HEK293 (cell line): ENCODE data around the gene TMEM81.

ENCODE experiments used
- FEZF1 ChIP-seq: fragments of 450-650 bp; formaldehyde crosslinking; IDR thresholded peaks from 2 replicates; pipeline ENCODE4 v1.5.1; 2016; ENCODE audit warnings: missing biosample characterization, missing genetic modification characterization
- KLF10 ChIP-seq: fragments of 450-650 bp; IDR thresholded peaks from 2 replicates; pipeline ENCODE4 v1.5.1; 2018; ENCODE audit warnings: missing biosample characterization, mild to moderate bottlenecking, missing genetic modification characterization
- YY1 ChIP-seq: fragments of 450-650 bp; formaldehyde crosslinking; IDR thresholded peaks from 2 replicates; pipeline ENCODE4 v1.5.1; 2018; ENCODE audit warnings: missing biosample characterization, missing genetic modification characterization
- ZEB2 ChIP-seq: fragments of 450-650 bp; formaldehyde crosslinking; IDR thresholded peaks from 2 replicates; pipeline ENCODE4 v1.5.1; 2016; ENCODE audit warnings: missing biosample characterization, missing genetic modification characterization
- ZFP69B ChIP-seq: fragments of 450-650 bp; formaldehyde crosslinking; IDR thresholded peaks from 2 replicates; pipeline ENCODE4 v1.5.1; 2016; ENCODE audit warnings: missing biosample characterization, missing genetic modification characterization
- ZNF175 ChIP-seq: fragments of 450-650 bp; formaldehyde crosslinking; IDR thresholded peaks from 2 replicates; pipeline ENCODE4 v1.5.1; 2016; ENCODE audit warnings: missing biosample characterization, missing genetic modification characterization
- ZNF274 ChIP-seq, 2 experiments: fragments of 200-500 bp in 1 of 2; fragments of 450-650 bp in 1 of 2; sonication (Bioruptor generic) in 1 of 2; formaldehyde crosslinking in 1 of 2; IDR thresholded peaks; 2 replicates each; pipeline versions ENCODE4 v1.5.1 to v1.6.1; 2014 to 2016; ENCODE audit warnings: borderline replicate concordance in 1 of 2, inconsistent platforms in 1 of 2, low read length in 1 of 2, missing biosample characterization in 1 of 2, missing genetic modification characterization in 1 of 2
- ZNF510 ChIP-seq: fragments of 450-650 bp; formaldehyde crosslinking; IDR thresholded peaks from 2 replicates; pipeline ENCODE4 v1.5.1; 2018; ENCODE audit warnings: mild to moderate bottlenecking, missing genetic modification characterization, missing biosample characterization; ENCODE audit not compliant: insufficient replicate concordance
- ZNF660 ChIP-seq: fragments of 450-650 bp; IDR thresholded peaks from 2 replicates; pipeline ENCODE4 v1.5.1; 2018; ENCODE audit warnings: missing biosample characterization, mild to moderate bottlenecking, missing genetic modification characterization
- TF ChIP-seq, protein P1 (sequence below): fragments of 450-650 bp; formaldehyde crosslinking; IDR thresholded peaks from 2 replicates; pipeline ENCODE4 v1.5.1; 2016; ENCODE audit warnings: missing biosample characterization, missing genetic modification characterization
- TF ChIP-seq, protein P2 (sequence below): fragments of 450-650 bp; formaldehyde crosslinking; IDR thresholded peaks from 2 replicates; pipeline ENCODE4 v1.5.1; 2016; ENCODE audit warnings: missing biosample characterization, missing genetic modification characterization
- TF ChIP-seq, protein P3 (sequence below): fragments of 450-650 bp; formaldehyde crosslinking; IDR thresholded peaks from 2 replicates; pipeline ENCODE4 v1.5.1; 2016; ENCODE audit warnings: missing biosample characterization, missing genetic modification characterization, borderline replicate concordance

DNA sequence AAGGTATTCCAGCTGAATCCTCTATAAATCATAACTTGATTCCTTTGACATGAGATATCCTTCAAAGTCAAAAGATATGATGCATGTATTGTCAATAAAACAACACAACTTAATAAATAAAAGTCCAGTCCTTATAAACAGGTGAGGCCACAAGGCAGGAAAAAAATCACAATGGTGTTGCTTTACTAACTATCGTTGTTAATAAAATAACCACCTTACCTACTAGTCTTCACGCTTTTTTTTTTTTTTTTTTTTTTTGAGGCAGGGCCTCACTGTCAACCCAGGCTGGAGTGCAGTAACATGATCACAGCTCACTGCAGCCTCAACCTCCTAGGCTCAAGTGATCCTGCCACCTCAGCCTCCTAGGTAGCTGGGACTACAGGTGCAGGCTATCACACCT is at the start of gene TMEM81:
- TF ChIP-seq ZEB2 (tag by site-specific recombination): no peak
- no peak for TF ChIP-seq YY1 (tag by site-specific recombination)
- TF ChIP-seq, protein P1, sequence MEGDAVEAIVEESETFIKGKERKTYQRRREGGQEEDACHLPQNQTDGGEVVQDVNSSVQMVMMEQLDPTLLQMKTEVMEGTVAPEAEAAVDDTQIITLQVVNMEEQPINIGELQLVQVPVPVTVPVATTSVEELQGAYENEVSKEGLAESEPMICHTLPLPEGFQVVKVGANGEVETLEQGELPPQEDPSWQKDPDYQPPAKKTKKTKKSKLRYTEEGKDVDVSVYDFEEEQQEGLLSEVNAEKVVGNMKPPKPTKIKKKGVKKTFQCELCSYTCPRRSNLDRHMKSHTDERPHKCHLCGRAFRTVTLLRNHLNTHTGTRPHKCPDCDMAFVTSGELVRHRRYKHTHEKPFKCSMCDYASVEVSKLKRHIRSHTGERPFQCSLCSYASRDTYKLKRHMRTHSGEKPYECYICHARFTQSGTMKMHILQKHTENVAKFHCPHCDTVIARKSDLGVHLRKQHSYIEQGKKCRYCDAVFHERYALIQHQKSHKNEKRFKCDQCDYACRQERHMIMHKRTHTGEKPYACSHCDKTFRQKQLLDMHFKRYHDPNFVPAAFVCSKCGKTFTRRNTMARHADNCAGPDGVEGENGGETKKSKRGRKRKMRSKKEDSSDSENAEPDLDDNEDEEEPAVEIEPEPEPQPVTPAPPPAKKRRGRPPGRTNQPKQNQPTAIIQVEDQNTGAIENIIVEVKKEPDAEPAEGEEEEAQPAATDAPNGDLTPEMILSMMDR: no peak
- TF ChIP-seq KLF10 (tag by site-specific recombination): no peak
- TF ChIP-seq ZNF274 (IDR thresholded peaks at IDR 0.05; ENCODE audit: low read length): no peak
- TF ChIP-seq ZNF274 (tag by site-specific recombination; IDR thresholded peaks at IDR 0.05; ENCODE audit: borderline replicate concordance): no peak
- TF ChIP-seq ZNF175 (tag by site-specific recombination): no peak
- TF ChIP-seq, protein P2, sequence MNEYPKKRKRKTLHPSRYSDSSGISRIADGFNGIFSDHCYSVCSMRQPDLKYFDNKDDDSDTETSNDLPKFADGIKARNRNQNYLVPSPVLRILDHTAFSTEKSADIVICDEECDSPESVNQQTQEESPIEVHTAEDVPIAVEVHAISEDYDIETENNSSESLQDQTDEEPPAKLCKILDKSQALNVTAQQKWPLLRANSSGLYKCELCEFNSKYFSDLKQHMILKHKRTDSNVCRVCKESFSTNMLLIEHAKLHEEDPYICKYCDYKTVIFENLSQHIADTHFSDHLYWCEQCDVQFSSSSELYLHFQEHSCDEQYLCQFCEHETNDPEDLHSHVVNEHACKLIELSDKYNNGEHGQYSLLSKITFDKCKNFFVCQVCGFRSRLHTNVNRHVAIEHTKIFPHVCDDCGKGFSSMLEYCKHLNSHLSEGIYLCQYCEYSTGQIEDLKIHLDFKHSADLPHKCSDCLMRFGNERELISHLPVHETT: no peak
- no peak for TF ChIP-seq ZNF660 (tag by site-specific recombination)
- TF ChIP-seq ZFP69B: no peak
- TF ChIP-seq, protein P3, sequence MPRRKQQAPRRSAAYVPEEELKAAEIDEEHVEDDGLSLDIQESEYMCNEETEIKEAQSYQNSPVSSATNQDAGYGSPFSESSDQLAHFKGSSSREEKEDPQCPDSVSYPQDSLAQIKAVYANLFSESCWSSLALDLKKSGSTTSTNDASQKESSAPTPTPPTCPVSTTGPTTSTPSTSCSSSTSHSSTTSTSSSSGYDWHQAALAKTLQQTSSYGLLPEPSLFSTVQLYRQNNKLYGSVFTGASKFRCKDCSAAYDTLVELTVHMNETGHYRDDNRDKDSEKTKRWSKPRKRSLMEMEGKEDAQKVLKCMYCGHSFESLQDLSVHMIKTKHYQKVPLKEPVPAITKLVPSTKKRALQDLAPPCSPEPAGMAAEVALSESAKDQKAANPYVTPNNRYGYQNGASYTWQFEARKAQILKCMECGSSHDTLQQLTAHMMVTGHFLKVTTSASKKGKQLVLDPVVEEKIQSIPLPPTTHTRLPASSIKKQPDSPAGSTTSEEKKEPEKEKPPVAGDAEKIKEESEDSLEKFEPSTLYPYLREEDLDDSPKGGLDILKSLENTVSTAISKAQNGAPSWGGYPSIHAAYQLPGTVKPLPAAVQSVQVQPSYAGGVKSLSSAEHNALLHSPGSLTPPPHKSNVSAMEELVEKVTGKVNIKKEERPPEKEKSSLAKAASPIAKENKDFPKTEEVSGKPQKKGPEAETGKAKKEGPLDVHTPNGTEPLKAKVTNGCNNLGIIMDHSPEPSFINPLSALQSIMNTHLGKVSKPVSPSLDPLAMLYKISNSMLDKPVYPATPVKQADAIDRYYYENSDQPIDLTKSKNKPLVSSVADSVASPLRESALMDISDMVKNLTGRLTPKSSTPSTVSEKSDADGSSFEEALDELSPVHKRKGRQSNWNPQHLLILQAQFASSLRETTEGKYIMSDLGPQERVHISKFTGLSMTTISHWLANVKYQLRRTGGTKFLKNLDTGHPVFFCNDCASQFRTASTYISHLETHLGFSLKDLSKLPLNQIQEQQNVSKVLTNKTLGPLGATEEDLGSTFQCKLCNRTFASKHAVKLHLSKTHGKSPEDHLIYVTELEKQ (tag by site-specific recombination): no peak
- no peak for TF ChIP-seq ZNF510 (tag by site-specific recombination)
- TF ChIP-seq FEZF1 (tag by site-specific recombination): no peak
